Measurements from ENCODE around the gene MMP15. TPM values are rescaled to one million over a fixed set of nuclear protein-coding genes. Genes with fewer than 3 reads are reported as not detected.

Gene MMP15
- total and polyA plus RNA-seq, 2 of the 13 experiments (the other 11 are each of a cell fraction or from before 2014, with no cell fraction given) = 35.2 to 44.9 TPM

DNA sequence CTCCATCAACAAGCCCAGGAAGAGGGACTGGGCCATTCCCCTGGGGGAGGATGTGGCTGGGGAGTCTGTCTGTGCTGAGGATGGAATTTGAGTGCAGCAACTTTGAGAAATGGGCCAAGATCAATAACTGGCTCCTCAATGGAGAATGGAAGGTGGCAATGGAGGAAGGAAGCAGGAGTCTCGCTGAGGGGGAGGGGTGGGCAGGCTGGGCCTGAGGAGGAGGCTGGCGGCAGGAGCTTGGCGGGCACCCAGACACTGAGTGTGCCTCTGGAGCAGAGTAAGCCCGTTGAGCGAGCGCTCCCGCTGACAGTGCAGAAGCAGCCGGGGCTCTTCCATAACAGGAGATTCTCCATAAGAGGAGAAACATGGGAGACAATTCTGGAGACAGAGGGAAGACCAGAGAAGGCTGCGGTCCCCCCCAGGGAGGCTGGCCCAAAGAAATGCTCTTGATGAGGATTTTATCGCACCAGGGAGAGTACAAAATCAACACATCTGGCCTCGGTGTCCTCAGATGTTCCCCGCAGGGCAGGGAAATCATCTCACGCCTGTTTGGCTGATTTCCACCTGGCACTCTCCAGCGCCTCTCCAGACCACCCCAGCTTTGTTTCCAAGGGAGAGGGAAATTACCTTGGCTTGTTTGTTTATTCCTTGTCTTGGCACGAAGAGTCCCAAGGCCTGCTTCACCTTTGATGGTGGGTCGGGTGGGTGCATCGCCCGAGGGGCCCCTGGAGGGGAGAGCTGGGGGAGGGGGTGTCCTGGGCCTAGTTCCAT, 2.8 kb upstream of the MMP15 start (continued):
- TF ChIP-seq EP300 (IDR thresholded peaks at IDR 0.05; ENCODE audit: low read depth in 2 of 2, low read length in 2 of 2) (no peak), EP300 (CRISPR knock-in tag; IDR thresholded peaks at IDR 0.05; ENCODE audit: borderline replicate concordance) (no peak), CCAR2 (optimal IDR thresholded peaks at IDR 0.05; ENCODE audit: low read depth, low read length) (no peak), TAF1 (CRISPR knock-in tag; IDR thresholded peaks at IDR 0.05) (no peak), MBD4 (IDR thresholded peaks at IDR 0.05; ENCODE audit: borderline replicate concordance, low read length) (no peak), ZNF687 (CRISPR knock-in tag; IDR thresholded peaks at IDR 0.05) (peak; percentile 28; the same call in 1 of the 2 replicates), LCORL (IDR thresholded peaks at IDR 0.05) (no peak), LCORL (CRISPR knock-in tag; IDR thresholded peaks at IDR 0.05) (no peak), CENPX (CRISPR knock-in tag; IDR thresholded peaks at IDR 0.05) (no peak), AHR (CRISPR knock-in tag; IDR thresholded peaks at IDR 0.05) (no peak), BCL6 (CRISPR knock-in tag; IDR thresholded peaks at IDR 0.05) (no peak), GMEB1 (CRISPR knock-in tag; IDR thresholded peaks at IDR 0.05; ENCODE audit: borderline replicate concordance) (no peak), HDAC2 (CRISPR knock-in tag; IDR thresholded peaks at IDR 0.05) (no peak), MEIS2 (CRISPR knock-in tag; IDR thresholded peaks at IDR 0.05) (no peak), MEIS1 (CRISPR knock-in tag; IDR thresholded peaks at IDR 0.05; ENCODE audit: borderline replicate concordance) (no peak), NR2C2 (CRISPR knock-in tag; IDR thresholded peaks at IDR 0.05; ENCODE audit: borderline replicate concordance) (no peak)
- TF ChIP-seq, protein P1, sequence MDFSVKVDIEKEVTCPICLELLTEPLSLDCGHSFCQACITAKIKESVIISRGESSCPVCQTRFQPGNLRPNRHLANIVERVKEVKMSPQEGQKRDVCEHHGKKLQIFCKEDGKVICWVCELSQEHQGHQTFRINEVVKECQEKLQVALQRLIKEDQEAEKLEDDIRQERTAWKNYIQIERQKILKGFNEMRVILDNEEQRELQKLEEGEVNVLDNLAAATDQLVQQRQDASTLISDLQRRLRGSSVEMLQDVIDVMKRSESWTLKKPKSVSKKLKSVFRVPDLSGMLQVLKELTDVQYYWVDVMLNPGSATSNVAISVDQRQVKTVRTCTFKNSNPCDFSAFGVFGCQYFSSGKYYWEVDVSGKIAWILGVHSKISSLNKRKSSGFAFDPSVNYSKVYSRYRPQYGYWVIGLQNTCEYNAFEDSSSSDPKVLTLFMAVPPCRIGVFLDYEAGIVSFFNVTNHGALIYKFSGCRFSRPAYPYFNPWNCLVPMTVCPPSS (IDR thresholded peaks at IDR 0.05) = no peak
- TF ChIP-seq, protein P2, sequence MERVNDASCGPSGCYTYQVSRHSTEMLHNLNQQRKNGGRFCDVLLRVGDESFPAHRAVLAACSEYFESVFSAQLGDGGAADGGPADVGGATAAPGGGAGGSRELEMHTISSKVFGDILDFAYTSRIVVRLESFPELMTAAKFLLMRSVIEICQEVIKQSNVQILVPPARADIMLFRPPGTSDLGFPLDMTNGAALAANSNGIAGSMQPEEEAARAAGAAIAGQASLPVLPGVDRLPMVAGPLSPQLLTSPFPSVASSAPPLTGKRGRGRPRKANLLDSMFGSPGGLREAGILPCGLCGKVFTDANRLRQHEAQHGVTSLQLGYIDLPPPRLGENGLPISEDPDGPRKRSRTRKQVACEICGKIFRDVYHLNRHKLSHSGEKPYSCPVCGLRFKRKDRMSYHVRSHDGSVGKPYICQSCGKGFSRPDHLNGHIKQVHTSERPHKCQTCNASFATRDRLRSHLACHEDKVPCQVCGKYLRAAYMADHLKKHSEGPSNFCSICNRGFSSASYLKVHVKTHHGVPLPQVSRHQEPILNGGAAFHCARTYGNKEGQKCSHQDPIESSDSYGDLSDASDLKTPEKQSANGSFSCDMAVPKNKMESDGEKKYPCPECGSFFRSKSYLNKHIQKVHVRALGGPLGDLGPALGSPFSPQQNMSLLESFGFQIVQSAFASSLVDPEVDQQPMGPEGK (CRISPR knock-in tag; IDR thresholded peaks at IDR 0.05) = peak; percentile 37
- TF ChIP-seq, protein P3, sequence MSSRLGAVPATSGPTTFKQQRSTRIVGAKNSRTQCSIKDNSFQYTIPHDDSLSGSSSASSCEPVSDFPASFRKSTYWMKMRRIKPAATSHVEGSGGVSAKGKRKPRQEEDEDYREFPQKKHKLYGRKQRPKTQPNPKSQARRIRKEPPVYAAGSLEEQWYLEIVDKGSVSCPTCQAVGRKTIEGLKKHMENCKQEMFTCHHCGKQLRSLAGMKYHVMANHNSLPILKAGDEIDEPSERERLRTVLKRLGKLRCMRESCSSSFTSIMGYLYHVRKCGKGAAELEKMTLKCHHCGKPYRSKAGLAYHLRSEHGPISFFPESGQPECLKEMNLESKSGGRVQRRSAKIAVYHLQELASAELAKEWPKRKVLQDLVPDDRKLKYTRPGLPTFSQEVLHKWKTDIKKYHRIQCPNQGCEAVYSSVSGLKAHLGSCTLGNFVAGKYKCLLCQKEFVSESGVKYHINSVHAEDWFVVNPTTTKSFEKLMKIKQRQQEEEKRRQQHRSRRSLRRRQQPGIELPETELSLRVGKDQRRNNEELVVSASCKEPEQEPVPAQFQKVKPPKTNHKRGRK (CRISPR knock-in tag; IDR thresholded peaks at IDR 0.05) = no peak

Measured in HepG2 (cell line).